Spleen (tissue), 7 donors: ENCODE results near the gene THNSL1.

Source experiments
- POLR2A ChIP-seq, 3 donors: fragments of 450-650 bp; IDR thresholded peaks; one replicate each; pipeline ENCODE4 v1.5.1; 2017; ENCODE audit warnings: antibody characterized with exemption in 3 of 3, mild to moderate bottlenecking in 1 of 3
- POLR2AphosphoS5 ChIP-seq, 3 donors: sonication (generic); formaldehyde crosslinking; IDR thresholded peaks; one replicate each; pipeline ENCODE4 v1.5.1; 2017; ENCODE audit warnings: antibody characterized with exemption in 3 of 3
- TF ChIP-seq, protein P1 (sequence below), 11 experiments: fragments of 200-600 bp in 7 of 11; fragments of 450-650 bp in 4 of 11; sonication (generic) in 4 of 11; IDR thresholded peaks in 8 of 11; conservative IDR thresholded peaks in 3 of 11; 1 replicate in 7 of 11; 2 replicates in 4 of 11; pipeline versions ENCODE4 v1.4.0 to v1.8.0; 2016 to 2021; ENCODE audit warnings: antibody characterized with exemption in 11 of 11, inconsistent platforms in 4 of 11, mild to moderate bottlenecking in 1 of 11
- donor health status: DM: no; HTN: no; CAD: no; lungs with moderate emphysema.
- donor health status: DM: no; HTN: no; CAD: no.
- donor health status: DM: no; HTN: no; CAD: no.

DNA sequence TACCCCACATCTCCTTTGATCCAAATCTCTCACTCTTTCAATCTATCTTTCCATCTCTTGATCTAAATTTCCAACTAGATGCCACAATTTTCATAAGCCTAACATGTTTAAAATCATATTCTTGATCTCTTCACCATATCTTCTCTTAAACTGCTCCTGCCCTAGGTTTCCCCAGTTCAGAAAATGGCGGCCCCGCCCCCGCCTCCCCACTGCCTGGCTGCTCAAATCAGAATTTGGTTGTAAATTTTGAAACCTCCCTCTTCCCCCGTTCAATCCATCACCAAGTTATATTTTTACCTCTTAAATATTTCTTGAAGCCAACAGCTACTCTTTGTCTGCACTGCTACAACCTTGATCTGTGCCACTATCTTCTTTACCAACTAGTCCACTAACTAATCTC, 36.7 kb upstream of the THNSL1 start:
- TF ChIP-seq POLR2A (IDR thresholded peaks at IDR 0.05) (no peak), POLR2AphosphoS5 (IDR thresholded peaks at IDR 0.05) (no peak)
- TF ChIP-seq, protein P1, sequence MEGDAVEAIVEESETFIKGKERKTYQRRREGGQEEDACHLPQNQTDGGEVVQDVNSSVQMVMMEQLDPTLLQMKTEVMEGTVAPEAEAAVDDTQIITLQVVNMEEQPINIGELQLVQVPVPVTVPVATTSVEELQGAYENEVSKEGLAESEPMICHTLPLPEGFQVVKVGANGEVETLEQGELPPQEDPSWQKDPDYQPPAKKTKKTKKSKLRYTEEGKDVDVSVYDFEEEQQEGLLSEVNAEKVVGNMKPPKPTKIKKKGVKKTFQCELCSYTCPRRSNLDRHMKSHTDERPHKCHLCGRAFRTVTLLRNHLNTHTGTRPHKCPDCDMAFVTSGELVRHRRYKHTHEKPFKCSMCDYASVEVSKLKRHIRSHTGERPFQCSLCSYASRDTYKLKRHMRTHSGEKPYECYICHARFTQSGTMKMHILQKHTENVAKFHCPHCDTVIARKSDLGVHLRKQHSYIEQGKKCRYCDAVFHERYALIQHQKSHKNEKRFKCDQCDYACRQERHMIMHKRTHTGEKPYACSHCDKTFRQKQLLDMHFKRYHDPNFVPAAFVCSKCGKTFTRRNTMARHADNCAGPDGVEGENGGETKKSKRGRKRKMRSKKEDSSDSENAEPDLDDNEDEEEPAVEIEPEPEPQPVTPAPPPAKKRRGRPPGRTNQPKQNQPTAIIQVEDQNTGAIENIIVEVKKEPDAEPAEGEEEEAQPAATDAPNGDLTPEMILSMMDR (IDR thresholded peaks at IDR 0.05 in 8 of 11, conservative IDR thresholded peaks at IDR 0.05 in 3 of 11) = no peak
